NCI-H526 (cell line): ENCODE data around the gene MTFP1.
"Not testable (repeated sequence)": the region's sequence is repeated elsewhere in the genome, so short reads cannot be mapped to it uniquely, and the experiment has no call there.

Source experiments
- DNase-seq, 2 experiments: peaks; one replicate each; lab custom pipeline; 2025; lab: John Stamatoyannopoulos, UW

The MTFP1 gene

DNA sequence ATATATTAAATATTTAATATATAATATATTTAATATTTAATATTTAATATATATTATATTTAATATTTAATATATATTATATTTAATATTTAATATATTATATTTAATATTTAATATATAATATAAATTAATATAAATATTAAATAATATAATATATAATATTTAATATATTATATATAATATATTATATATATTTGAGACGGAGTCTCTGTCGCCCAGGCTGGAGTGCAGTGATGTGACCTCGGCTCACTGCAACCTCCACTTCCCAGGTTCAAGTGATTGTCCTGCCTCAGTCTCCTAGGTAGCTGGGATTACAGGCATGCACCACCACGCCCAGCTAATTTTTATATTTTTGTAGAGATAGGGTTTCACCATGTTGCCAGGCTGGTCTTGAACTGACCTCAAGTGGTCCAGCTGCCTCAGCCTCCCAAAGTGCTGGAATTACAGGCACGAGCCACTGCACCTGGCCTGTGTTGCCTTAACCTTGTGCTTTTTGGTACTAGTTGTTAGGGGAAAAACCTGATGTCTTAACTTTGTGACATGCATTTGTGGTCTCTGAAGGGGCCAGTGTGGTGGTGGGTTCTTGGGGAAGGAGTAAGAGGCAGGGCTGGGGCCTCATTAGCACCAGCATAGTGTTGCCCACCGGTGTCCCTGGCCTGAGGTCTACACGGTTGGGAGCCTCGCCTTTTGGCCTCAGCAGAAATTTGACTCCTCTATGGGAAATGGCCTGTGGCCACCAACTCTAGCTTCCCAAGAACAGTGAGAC, 29.7 kb downstream of the MTFP1 start:
- DNase-seq: no peak

DNA sequence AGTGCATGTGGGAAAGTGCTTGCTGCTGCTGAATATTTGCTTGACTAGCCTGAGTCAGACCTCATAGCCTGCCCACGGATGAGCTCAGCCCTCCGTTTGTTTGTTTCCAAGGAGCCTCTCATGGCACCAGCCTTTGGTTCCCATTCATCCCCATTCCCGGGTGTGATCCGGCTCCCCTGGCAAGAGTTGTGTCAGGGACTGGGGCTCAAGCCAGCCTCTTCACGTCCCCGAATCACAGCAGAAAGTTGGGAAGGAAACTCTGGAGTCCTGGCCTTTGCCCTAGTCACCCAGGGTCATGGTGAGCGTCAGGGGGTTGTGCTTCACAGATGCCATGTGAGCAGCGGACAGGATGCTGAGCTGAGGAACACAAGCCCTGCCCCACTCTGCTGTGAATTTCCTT, 32.4 kb downstream of the MTFP1 start:
- no peak for DNase-seq

DNA sequence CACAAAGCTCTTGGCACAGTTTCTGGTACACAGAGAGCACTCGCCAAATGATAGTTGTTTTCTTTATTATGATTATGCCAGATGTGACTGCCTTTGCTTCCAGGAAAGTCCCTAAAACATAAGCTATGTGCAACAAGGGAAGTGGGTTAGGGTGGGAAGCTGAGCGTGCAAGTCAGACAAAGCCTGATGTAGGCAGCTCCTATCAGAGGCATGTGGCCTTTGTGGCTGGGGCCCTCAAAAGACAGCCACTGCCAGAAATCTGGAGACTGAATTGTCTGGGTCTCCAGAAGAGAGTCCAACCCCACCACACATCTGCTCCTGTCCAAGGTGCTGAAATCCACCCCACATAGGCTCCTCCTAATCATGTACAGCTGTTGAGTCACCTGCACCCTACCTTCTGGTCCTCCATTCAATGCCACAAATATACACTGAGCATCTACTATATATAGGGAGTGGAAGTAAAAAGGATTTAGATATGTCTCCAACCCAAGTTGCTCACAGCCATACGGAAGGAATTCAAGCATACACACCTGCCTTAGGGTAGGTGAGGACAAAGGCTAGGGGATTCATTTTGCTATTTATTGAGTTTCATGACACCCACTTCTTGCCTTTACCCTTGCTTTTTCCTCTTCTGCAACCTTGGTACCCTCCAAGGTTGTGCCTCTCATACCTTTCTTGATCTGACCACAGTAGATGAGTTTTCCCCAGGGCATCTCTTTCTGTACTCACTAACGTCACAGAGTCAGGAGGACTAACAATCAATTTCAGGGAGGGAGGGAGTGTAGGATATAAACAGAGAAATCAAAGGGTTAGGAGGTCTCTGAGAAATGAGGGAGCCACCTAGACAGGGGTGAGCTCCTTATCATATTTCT, 33.8 kb downstream of the MTFP1 start:
- DNase-seq: no peak

DNA sequence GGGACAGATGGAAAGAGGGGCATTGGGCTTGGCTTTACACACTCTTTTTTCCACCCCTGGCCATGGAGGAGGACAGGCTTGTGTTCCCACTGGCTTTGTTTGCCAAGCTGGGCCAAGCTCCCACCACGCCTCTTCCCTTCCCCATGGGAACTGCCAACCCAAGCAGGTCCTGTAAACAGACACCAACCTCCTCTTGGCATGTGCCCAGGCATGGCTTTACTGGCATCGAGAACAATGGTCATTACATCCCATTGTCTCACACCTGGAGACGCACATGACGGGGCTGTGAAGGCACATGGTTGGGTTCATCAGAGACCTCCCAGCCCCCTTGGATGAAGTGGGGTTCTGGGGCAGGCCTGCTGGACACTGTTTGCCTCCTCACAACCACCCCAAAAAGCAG, 34.6 kb downstream of the MTFP1 start:
- DNase-seq: no peak

DNA sequence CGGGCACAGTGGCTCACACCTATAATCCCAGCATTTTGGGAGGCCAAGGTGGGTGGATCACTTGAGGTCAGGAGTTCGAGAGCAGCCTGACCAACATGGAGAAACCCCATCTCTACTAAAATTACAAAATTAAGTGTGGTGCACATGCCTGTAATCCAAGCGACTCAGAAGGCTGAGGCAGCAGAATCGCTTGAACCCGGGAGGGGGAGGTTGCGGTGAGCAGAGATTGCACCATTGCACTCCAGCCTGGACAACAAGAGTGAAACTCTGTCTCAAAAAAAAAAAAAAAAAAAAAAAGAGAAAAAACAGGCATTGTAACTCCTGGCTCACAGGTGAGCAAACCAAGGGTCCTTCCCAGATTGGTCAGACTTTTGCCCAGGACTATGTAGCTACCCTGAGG, 35.0 kb downstream of the MTFP1 start:
- not testable (repeated sequence) for DNase-seq

DNA sequence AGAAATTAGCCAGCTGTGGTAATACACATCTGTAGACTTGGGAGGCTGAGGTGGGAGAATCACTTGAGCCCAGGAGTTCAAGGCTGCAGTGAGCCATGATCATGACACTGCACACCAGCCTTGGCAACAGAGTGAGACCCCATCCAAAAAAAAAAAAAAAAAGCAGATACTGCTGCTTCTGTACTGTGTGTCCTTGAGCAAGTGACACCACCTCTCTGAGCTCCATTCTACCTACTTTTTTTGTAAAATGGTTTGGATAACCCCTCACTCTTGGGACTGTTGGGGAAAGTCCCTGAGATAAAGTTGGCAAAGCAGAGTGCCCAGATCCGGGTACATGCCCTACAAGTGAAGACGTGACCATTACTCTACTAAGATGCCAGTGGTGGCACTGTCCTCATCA, 43.6 kb downstream of the MTFP1 start:
- no peak for DNase-seq

DNA sequence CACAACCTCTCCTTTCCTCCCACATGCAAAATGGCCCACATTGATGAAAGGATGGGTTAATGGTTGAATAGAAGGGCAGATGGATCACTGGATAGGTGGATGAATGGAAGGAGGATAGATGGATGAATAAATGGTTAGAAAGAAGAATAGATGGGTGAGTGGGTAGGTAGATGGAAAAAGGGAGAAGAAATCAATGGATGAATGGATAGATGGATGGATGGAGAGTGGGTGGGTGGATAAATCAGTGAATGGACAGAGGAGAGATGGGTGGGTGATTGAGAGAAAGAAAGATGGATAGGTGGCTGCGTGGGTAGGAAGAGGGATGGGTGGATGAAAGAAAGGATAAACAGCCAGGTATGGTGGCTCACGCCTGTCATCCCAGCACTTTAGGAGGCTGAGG, 45.1 kb downstream of the MTFP1 start:
- no peak for DNase-seq

DNA sequence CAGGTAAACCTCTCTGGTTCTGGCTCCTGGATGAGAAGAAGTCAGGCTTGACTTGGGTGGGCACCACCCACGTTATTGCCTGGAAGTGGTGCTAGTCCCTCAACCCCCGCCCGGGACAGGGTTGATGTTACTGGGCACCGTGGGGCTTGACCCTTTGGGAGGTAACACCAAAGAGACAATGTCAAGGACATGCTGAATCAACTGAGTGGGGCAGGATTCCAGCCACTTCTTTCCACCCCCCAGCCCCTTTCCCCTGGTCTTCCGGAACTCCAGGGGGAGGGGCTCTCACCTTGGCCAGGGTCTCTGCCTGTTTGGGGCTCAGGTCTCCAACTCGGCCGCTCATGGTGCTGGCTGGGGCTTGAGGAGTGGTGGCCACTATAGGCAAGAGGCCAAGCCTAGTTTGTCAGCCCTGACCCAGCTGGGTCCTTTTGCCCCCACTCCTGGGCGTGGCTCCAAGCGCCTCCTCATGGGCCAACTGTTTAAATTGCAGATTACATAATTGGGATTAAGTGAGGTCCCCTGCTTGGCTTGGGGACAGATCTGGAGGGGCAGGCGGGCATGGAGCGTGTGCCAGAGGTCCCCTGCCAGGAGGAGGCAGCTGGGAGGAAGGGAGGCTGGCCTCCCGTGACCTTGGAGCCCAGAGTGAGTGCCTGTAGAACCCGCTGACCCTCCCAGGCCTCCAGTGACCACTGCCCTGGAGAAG, 46.2 kb downstream of the MTFP1 start, which contains the start of gene SEC14L3:
TSS of gene SEC14L3 (minus strand) at position 402 of the 703 bp plus-strand sequence. CDS start at position 343, 59 bp downstream.
- DNase-seq: no peak

DNA sequence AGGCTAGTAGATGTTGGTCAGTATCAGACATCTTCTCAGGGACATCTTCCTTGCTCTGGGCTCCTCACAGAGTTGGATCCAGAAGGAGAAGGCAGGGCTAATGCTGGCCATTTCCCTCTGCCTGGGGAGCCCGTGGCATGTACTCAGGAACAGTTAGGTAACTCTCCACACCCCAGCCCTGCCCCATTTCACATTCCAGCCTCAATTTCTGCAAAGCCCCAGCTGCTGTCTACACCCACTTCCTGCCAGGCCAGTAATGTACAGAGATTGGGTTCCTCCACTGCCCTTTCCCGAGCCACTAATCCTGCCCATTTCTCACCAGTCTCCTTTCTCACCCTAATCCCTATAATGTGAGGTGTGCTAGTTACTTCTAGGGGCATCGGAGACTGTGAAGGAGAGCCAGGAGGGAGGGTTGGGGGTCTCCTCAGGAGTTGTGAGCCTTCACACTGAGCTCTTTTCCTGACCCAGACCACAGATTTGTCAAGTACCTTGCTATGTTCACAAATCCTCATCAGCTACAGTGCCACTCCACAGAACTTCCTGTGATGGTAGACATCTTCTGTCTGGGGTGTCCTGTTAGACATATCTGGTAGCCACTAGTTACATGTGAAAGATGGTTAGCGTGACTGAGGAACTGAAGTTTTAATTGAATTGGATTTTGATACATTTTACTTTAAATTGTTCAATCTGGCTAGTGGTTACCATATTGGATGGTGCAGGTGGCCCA, 47.6 kb downstream of the MTFP1 start:
- no peak for DNase-seq

DNA sequence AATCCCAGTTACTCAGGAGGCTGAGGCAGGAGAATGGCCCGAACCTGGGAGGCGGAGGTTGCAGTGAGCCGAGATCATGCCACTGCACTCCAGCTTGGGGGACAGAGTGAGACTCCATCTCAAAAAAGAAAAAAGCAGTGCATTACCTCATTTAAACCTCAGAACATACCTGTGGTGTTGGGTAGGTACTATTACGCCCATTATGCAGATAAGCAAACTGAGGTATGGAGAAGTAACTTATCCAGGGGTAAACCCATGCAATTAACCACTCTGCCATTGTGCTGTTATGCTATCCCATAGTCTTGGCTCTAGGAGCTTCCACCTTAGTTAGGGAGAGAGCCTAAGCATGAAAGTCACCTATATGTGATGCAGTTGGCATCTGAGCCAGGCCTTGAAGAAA, 48.6 kb downstream of the MTFP1 start:
- DNase-seq: no peak

DNA sequence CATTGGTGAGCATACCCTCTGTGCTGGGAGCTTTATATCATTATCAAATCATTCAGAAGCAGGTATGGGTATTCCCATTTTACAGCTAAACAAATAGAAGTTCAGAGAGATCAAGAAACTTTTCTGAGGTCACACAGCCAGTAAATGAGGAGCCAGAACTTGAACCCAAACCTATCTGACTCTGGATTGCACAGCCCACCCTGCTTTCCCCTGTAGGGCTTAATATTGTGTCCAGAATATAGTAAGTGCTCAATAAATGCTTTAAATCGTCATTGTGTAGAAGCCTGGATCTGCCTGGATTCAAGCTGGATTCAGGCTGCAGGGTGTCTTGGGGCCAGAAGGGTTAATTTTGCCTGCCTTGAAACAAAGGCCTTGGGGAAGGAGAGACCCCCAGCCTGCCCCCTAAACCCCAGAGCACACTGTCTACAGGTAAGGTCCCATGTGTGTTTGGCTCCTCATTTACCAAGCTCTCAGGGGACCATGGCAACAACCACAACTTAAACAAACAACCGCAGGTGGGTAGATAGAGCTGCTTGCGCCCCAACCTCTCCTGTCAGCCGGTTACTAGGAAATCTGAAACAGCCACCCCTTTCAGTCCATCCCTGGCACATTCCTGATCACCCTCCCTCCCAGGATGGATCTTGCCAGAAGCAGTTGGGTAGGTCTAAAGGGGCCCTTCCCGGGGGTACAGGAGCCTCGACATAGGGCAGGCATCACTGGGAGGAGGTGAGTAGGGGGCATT, 49.3 kb downstream of the MTFP1 start:
- peak; percentile 66 to 72 for DNase-seq
